Neural progenitor cell (in vitro differentiated cells): ENCODE data around the gene TMPRSS6. TPM values are rescaled to one million over a fixed set of nuclear protein-coding genes. Genes with fewer than 3 reads are reported as not detected.

Experiments used
- DNase-seq: peaks from one replicate; pipeline ENCODE4 v3.0.0-alpha.2; 2016; ENCODE audit warnings: low spot score
- H2AFZ ChIP-seq: fragments of 200-600 bp; sonication (generic); replicated peaks from 2 replicates; pipeline ENCODE4 v1.6.1; 2016; ENCODE audit warnings: antibody characterized with exemption
- H3F3A ChIP-seq: fragments of 200-600 bp; sonication (generic); 2 replicates; pipeline ENCODE4 v1.6.1; 2016; ENCODE audit warnings: antibody characterized with exemption, low read depth
- H3K27ac ChIP-seq: fragments of 200-600 bp; sonication (generic); 2 replicates; pipeline ENCODE4 v1.5.1; 2016; ENCODE audit warnings: mild to moderate bottlenecking
- H3K27me3 ChIP-seq: fragments of 200-600 bp; sonication (generic); 2 replicates; pipeline ENCODE4 v1.6.1; 2016; ENCODE audit warnings: mild to moderate bottlenecking, moderate library complexity
- H3K36me3 ChIP-seq: fragments of 200-600 bp; sonication (generic); 2 replicates; pipeline ENCODE4 v1.5.1; 2016
- H3K4me1 ChIP-seq: fragments of 200-600 bp; sonication (generic); 2 replicates; pipeline ENCODE4 v1.6.1; 2016; ENCODE audit warnings: mixed run types
- H3K4me2 ChIP-seq: fragments of 200-600 bp; sonication (generic); 2 replicates; pipeline ENCODE4 v1.6.1; 2016
- H3K4me3 ChIP-seq: fragments of 200-600 bp; sonication (generic); 2 replicates; pipeline ENCODE4 v1.5.1; 2016
- H3K79me2 ChIP-seq: fragments of 200-600 bp; sonication (generic); 2 replicates; pipeline ENCODE4 v1.6.1; 2016; ENCODE audit warnings: low read depth
- H3K9ac ChIP-seq: fragments of 200-600 bp; sonication (generic); 2 replicates; pipeline ENCODE4 v1.6.1; 2016
- H3K9me3 ChIP-seq: fragments of 200-600 bp; sonication (generic); 2 replicates; pipeline ENCODE4 v1.5.1; 2016; ENCODE audit warnings: low read depth
- H4K20me1 ChIP-seq: fragments of 200-600 bp; sonication (generic); 2 replicates; pipeline ENCODE4 v1.6.1; 2016; ENCODE audit warnings: low read depth
- H3K27ac Mint-ChIP-seq: 3 replicates; pipeline ENCODE4 v1.8.0; 2021; ENCODE audit warnings: mixed read lengths
- H3K27me3 Mint-ChIP-seq: 2 replicates; pipeline ENCODE4 v1.8.0; 2022; ENCODE audit warnings: low read depth, mild to moderate bottlenecking, inconsistent platforms, moderate library complexity, mixed read lengths; ENCODE audit not compliant: insufficient read depth
- H3K36me3 Mint-ChIP-seq: 3 replicates; pipeline ENCODE4 v1.8.0; 2021; ENCODE audit warnings: mixed read lengths
- H3K4me1 Mint-ChIP-seq: 3 replicates; pipeline ENCODE4 v1.8.0; 2021; ENCODE audit warnings: mixed read lengths
- H3K4me3 Mint-ChIP-seq: 3 replicates; pipeline ENCODE4 v1.8.0; 2021; ENCODE audit warnings: mild to moderate bottlenecking, moderate library complexity, mixed read lengths
- H3K9me3 Mint-ChIP-seq: 3 replicates; pipeline ENCODE4 v1.8.0; 2020; ENCODE audit warnings: mixed read lengths
- CTCF ChIP-seq: fragments of 200-600 bp; sonication (generic); IDR thresholded peaks from 2 replicates; pipeline ENCODE4 v1.5.1; 2017; ENCODE audit warnings: antibody characterized with exemption, mild to moderate bottlenecking
- EZH2 ChIP-seq: fragments of 200-600 bp; sonication (generic); IDR thresholded peaks from 2 replicates; pipeline ENCODE4 v1.6.1; 2017; ENCODE audit warnings: antibody characterized with exemption, mild to moderate bottlenecking, moderate library complexity
- EZH2phosphoT487 ChIP-seq: fragments of 200-600 bp; sonication (generic); IDR thresholded peaks from 2 replicates; pipeline ENCODE4 v1.6.1; 2017; ENCODE audit warnings: antibody characterized with exemption
- total RNA-seq: library from RNA; depleted of rRNA; stranded (reverse); fragments of >200 nt; gene quantifications from 2 replicates; pipeline ENCODE4 v1.2.3, GENCODE V29; 2015; ENCODE audit warnings: low replicate concordance

The TMPRSS6 gene
- total RNA-seq, 1 donor from 2014 or later: not detected

GRCh38 chr22:37025500-37026070 lies 83.9 kb downstream of the TMPRSS6 start:
- Histone ChIP-seq H3F3A (no peaks in the 10 kb centered on the region), H3K36me3 (no peaks in the 10 kb centered on the region), H3K79me2 (peaks cover 28% of the 10 kb centered on the region), H3K27me3 (no peaks in the 10 kb centered on the region), H3K4me1 (peaks cover 5% of the 10 kb centered on the region), H2AFZ (no peak overlapping the region), H3K4me3 (no peak overlapping the region), H3K4me2 (no peak overlapping the region), H3K9ac (no peak overlapping the region), H3K27ac (no peak overlapping the region), H3K9me3 (no peaks in the 10 kb centered on the region), H4K20me1 (peaks cover 30% of the 10 kb centered on the region)
- no peak for DNase-seq
- no peak overlapping the region for H3K4me3 Mint-ChIP-seq
- H3K27ac Mint-ChIP-seq: no peak overlapping the region
- H3K27me3 Mint-ChIP-seq: peaks cover 5% of the 10 kb centered on the region
- H3K9me3 Mint-ChIP-seq: no peaks in the 10 kb centered on the region
- H3K36me3 Mint-ChIP-seq: peaks cover 10% of the 10 kb centered on the region
- peaks cover 12% of the 10 kb centered on the region for H3K4me1 Mint-ChIP-seq
- TF ChIP-seq CTCF: no peak
- no peak for TF ChIP-seq EZH2
- no peak for TF ChIP-seq EZH2phosphoT487

GRCh38 chr22:37024339-37025157 lies 85.0 kb downstream of the TMPRSS6 start:
- Histone ChIP-seq H3K4me2 (no peak overlapping the region), H3F3A (no peaks in the 10 kb centered on the region), H2AFZ (no peak overlapping the region), H3K4me3 (no peak overlapping the region), H3K4me1 (peaks cover 9% of the 10 kb centered on the region), H3K27ac (no peak overlapping the region), H3K79me2 (peaks cover 38% of the 10 kb centered on the region), H3K9ac (no peak overlapping the region), H3K9me3 (no peaks in the 10 kb centered on the region), H3K36me3 (no peaks in the 10 kb centered on the region), H4K20me1 (peaks cover 30% of the 10 kb centered on the region), H3K27me3 (no peaks in the 10 kb centered on the region)
- Mint-ChIP-seq H3K4me3 (peak overlapping the region; percentile 48), H3K9me3 (no peaks in the 10 kb centered on the region), H3K4me1 (peaks cover 20% of the 10 kb centered on the region), H3K36me3 (peaks cover 10% of the 10 kb centered on the region), H3K27me3 (peaks cover 6% of the 10 kb centered on the region), H3K27ac (no peak overlapping the region)
- DNase-seq: no peak
- TF ChIP-seq EZH2phosphoT487 (no peak), CTCF (no peak), EZH2 (no peak)

- Mint-ChIP-seq H3K4me1 (peaks cover 20% of the 10 kb centered on the region), H3K4me3 (no peak overlapping the region), H3K36me3 (peaks cover 10% of the 10 kb centered on the region), H3K27me3 (peaks cover 6% of the 10 kb centered on the region), H3K27ac (no peak overlapping the region), H3K9me3 (no peaks in the 10 kb centered on the region)
- Histone ChIP-seq H3K9ac (no peak overlapping the region), H3K27me3 (no peaks in the 10 kb centered on the region), H3K79me2 (peaks cover 41% of the 10 kb centered on the region), H3K4me3 (no peak overlapping the region), H3F3A (no peaks in the 10 kb centered on the region), H3K4me2 (no peak overlapping the region), H2AFZ (no peak overlapping the region), H3K36me3 (no peaks in the 10 kb centered on the region), H3K4me1 (peaks cover 9% of the 10 kb centered on the region), H3K9me3 (no peaks in the 10 kb centered on the region), H3K27ac (no peak overlapping the region), H4K20me1 (peaks cover 31% of the 10 kb centered on the region)
- TF ChIP-seq CTCF (no peak), EZH2 (no peak), EZH2phosphoT487 (no peak)
- no peak for DNase-seq
Measured at GRCh38 chr22:37023743-37024338, 85.7 kb downstream of the TMPRSS6 start.
